Superior temporal gyrus (tissue), 1 donor: ENCODE results near the gene FAXDC2.

Experiments used
- DNase-seq: peaks from one replicate; pipeline ENCODE4 v3.0.0-alpha.2; 2016; ENCODE audit errors: extremely low spot score

The FAXDC2 gene

GRCh38 chr5:154850255-154851062 lies at the start of gene FAXDC2:
Gene FAXDC2 (minus strand): TSS chr5:154850603. CDS start chr5:154838178, 12,425 bp downstream.
- peak; percentile 88 for DNase-seq

GRCh38 chr5:154900066-154900465 lies 49.7 kb upstream of the FAXDC2 start:
- no peak for DNase-seq

GRCh38 chr5:154899151-154899816 lies 48.9 kb upstream of the FAXDC2 start:
- DNase-seq, result no peak

- DNase-seq, result no peak
Measured at GRCh38 chr5:154898210-154898609, 47.8 kb upstream of the FAXDC2 start.

GRCh38 chr5:154896562-154897165 lies 46.3 kb upstream of the FAXDC2 start:
- DNase-seq, result no peak

- DNase-seq, result no peak
Measured at GRCh38 chr5:154895606-154896561, 45.5 kb upstream of the FAXDC2 start.

GRCh38 chr5:154893381-154893780 lies 43.0 kb upstream of the FAXDC2 start:
- DNase-seq, result no peak

- DNase-seq, result peak; percentile 36
Measured at GRCh38 chr5:154892369-154892771, 42.0 kb upstream of the FAXDC2 start.

- DNase-seq, result no peak
Measured at GRCh38 chr5:154885439-154885838, 35.0 kb upstream of the FAXDC2 start.

GRCh38 chr5:154884424-154884823 lies 34.0 kb upstream of the FAXDC2 start:
- no peak for DNase-seq

- no peak for DNase-seq
Measured at GRCh38 chr5:154881986-154882385, 31.6 kb upstream of the FAXDC2 start.

- no peak for DNase-seq
Measured at GRCh38 chr5:154878642-154879335, 28.4 kb upstream of the FAXDC2 start.

- DNase-seq, result no peak
Measured at GRCh38 chr5:154873791-154874331, 23.5 kb upstream of the FAXDC2 start.

GRCh38 chr5:154871734-154872133 lies 21.3 kb upstream of the FAXDC2 start:
- DNase-seq, result no peak

- no peak for DNase-seq
Measured at GRCh38 chr5:154868702-154869101, 18.3 kb upstream of the FAXDC2 start.

- DNase-seq, result no peak
Measured at GRCh38 chr5:154866841-154867240, 16.4 kb upstream of the FAXDC2 start.

GRCh38 chr5:154865466-154866184 lies 15.2 kb upstream of the FAXDC2 start:
- DNase-seq, result peak; percentile 44

GRCh38 chr5:154863291-154864080 lies 13.1 kb upstream of the FAXDC2 start:
- no peak for DNase-seq

GRCh38 chr5:154862766-154863165 lies 12.4 kb upstream of the FAXDC2 start:
- no peak for DNase-seq
